Osteocyte (in vitro differentiated cells): Measurements from ENCODE around the gene GPR162. TPM values are rescaled to one million over a fixed set of nuclear protein-coding genes. Genes with fewer than 3 reads are reported as not detected.

ENCODE experiments used
- DNase-seq: peaks from one replicate; pipeline ENCODE4 v3.0.0; 2021; ENCODE audit warnings: mixed read lengths; ENCODE audit not compliant: unreplicated experiment; ENCODE audit errors: extremely low spot score
- H3K27ac Mint-ChIP-seq: one replicate; pipeline ENCODE4 v1.8.0; 2021; ENCODE audit warnings: mild to moderate bottlenecking, mixed read lengths; ENCODE audit not compliant: unreplicated experiment
- H3K27me3 Mint-ChIP-seq: one replicate; pipeline ENCODE4 v1.8.0; 2021; ENCODE audit warnings: mixed read lengths; ENCODE audit not compliant: unreplicated experiment
- H3K36me3 Mint-ChIP-seq: one replicate; pipeline ENCODE4 v1.8.0; 2021; ENCODE audit warnings: mixed read lengths; ENCODE audit not compliant: unreplicated experiment
- H3K4me1 Mint-ChIP-seq: one replicate; pipeline ENCODE4 v1.8.0; 2021; ENCODE audit warnings: mixed read lengths; ENCODE audit not compliant: unreplicated experiment
- H3K4me3 Mint-ChIP-seq: one replicate; pipeline ENCODE4 v1.8.0; 2021; ENCODE audit warnings: mild to moderate bottlenecking, moderate library complexity, mixed read lengths; ENCODE audit not compliant: unreplicated experiment
- H3K9me3 Mint-ChIP-seq: one replicate; pipeline ENCODE4 v1.8.0; 2021; ENCODE audit warnings: mixed read lengths; ENCODE audit not compliant: unreplicated experiment
- total RNA-seq: library from RNA; stranded (reverse); gene quantifications from 2 replicates; pipeline ENCODE4 v1.2.1, GENCODE V29; 2021
- TF ChIP-seq, protein P1 (sequence below): fragments of 200-600 bp; sonication (generic); IDR thresholded peaks from 2 replicates; pipeline ENCODE4 v1.5.0; 2021; ENCODE audit warnings: antibody characterized with exemption, mild to moderate bottlenecking, moderate library complexity

The GPR162 gene
- total RNA-seq, 1 donor from 2014 or later, result 11.5 TPM

DNA sequence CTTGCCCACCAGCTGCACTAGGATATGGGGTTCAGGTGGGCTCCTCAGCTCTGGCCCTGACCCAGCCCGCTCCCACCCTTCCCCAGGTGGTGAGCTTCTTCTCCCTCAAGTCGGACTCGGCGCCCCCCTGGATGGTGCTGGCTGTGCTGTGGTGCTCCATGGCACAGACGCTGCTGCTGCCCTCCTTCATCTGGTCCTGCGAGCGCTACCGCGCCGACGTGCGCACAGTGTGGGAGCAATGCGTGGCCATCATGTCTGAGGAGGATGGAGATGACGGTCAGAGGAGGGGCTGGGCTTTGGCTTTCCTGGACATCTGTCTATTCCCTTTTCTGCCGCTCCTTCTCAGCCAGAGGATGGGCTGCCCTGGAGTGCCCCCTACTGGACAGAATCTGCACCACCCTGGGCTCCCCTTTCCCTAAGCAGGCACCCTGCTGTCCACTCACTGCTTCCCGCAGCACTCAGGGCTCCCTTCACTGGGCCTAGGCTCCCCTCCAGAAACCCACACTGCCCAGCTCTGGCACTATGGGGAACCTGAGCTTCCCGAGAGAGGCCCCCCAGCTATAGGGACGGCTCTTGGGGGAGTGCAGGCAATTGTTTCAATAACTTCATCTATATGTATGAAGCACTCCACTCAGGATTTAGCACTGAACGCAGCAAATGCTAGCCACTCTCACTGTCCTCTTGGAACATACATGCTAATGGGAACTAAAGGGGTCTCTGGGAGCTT is 3.9 kb downstream of the GPR162 start:
- Mint-ChIP-seq H3K27me3 (no peaks in the 10 kb centered on the region), H3K4me1 (peaks cover 54% of the 10 kb centered on the region), H3K9me3 (no peaks in the 10 kb centered on the region), H3K36me3 (no peaks in the 10 kb centered on the region), H3K4me3 (peak overlapping the region; percentile 41), H3K27ac (peak overlapping the region; percentile 73)
- TF ChIP-seq, protein P1, sequence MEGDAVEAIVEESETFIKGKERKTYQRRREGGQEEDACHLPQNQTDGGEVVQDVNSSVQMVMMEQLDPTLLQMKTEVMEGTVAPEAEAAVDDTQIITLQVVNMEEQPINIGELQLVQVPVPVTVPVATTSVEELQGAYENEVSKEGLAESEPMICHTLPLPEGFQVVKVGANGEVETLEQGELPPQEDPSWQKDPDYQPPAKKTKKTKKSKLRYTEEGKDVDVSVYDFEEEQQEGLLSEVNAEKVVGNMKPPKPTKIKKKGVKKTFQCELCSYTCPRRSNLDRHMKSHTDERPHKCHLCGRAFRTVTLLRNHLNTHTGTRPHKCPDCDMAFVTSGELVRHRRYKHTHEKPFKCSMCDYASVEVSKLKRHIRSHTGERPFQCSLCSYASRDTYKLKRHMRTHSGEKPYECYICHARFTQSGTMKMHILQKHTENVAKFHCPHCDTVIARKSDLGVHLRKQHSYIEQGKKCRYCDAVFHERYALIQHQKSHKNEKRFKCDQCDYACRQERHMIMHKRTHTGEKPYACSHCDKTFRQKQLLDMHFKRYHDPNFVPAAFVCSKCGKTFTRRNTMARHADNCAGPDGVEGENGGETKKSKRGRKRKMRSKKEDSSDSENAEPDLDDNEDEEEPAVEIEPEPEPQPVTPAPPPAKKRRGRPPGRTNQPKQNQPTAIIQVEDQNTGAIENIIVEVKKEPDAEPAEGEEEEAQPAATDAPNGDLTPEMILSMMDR, result peak; percentile 96
- peak; percentile 96 for DNase-seq

DNA sequence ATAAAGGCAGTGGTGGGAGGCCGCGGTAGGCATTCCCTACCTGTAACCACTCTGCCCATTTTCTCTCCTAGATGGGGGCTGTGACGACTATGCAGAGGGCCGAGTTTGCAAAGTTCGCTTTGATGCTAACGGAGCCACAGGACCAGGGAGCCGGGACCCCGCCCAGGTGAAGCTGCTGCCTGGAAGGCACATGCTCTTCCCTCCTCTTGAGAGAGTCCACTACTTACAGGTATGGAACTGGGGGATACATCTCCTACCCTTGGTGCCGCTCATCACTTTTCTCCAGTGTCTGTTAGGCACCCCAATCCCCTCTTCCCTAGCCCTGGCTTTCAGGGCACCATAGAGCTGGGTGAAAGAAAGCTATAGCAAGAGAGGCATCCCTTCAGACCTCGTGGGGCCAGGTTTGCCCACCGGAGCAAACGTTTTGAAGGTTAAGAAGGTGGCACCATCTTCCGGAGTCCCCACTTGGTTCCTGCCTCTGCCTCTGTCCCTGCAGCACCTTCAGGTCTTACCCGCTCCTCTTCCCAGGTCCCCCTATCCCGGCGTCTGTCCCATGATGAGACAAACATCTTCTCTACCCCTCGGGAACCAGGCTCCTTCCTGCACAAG is 4.6 kb downstream of the GPR162 start:
- Mint-ChIP-seq H3K4me1 (peaks cover 48% of the 10 kb centered on the region), H3K27ac (no peak overlapping the region), H3K9me3 (no peaks in the 10 kb centered on the region), H3K27me3 (no peaks in the 10 kb centered on the region), H3K36me3 (peaks cover 2% of the 10 kb centered on the region), H3K4me3 (no peak overlapping the region)
- TF ChIP-seq, protein P1, result no peak
- no peak for DNase-seq

DNA sequence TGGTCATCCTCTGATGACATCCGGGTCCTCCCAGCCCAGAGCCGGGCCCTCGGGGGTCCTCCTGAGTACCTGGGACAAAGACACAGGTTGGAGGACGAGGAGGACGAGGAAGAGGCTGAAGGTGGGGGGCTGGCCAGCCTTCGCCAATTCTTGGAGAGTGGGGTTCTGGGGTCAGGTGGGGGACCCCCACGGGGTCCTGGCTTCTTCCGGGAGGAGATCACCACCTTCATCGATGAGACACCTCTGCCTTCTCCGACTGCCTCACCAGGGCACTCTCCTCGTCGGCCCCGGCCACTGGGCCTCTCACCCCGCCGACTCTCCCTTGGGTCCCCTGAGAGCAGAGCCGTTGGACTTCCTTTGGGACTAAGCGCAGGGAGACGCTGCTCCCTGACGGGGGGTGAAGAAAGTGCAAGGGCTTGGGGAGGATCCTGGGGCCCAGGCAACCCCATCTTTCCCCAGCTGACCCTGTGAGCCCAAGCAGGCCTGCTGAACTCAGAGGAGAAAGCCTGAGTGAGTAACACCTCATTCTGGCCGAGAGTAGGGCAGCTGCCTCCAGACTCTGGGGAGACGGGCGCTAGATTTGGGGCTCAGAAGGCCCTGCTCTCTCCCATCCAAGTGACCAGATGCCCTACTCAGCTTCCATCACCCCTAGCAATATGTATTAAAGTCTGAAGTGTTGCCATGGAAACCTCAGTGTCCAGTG is 5.3 kb downstream of the GPR162 start:
- H3K27me3 Mint-ChIP-seq, result no peaks in the 10 kb centered on the region
- TF ChIP-seq, protein P1, result no peak
- DNase-seq, result no peak
- H3K27ac Mint-ChIP-seq, result peak overlapping the region; percentile 77
- peaks cover 45% of the 10 kb centered on the region for H3K4me1 Mint-ChIP-seq
- peaks cover 7% of the 10 kb centered on the region for H3K36me3 Mint-ChIP-seq
- peak overlapping the region; percentile 64 for H3K4me3 Mint-ChIP-seq
- H3K9me3 Mint-ChIP-seq, result no peaks in the 10 kb centered on the region

GRCh38 chr12:6827437-6827911 is 5.9 kb downstream of the GPR162 start:
- Mint-ChIP-seq H3K27me3 (no peaks in the 10 kb centered on the region), H3K4me1 (peaks cover 39% of the 10 kb centered on the region), H3K9me3 (no peaks in the 10 kb centered on the region), H3K36me3 (peaks cover 12% of the 10 kb centered on the region), H3K4me3 (peak overlapping the region; percentile 64), H3K27ac (peak overlapping the region; percentile 77)
- no peak for DNase-seq
- TF ChIP-seq, protein P1, result no peak
